Spinal cord (tissue), 10 donors: ENCODE measurements around the gene MACROH2A2. TPM values are rescaled to one million over a fixed set of nuclear protein-coding genes. Genes with fewer than 3 reads are reported as not detected.
"Not testable (repeated sequence)": the region's sequence is repeated elsewhere in the genome, so short reads cannot be mapped to it uniquely, and the experiment has no call there.

Source experiments
- DNase-seq, 6 donors: peaks; one replicate each; pipeline versions ENCODE4 v3.0.0 to v3.0.0-alpha.2; 2013 to 2015; ENCODE audit warnings: low spot score in 6 of 6, low read depth in 4 of 6
- H3K27ac ChIP-seq: one replicate; pipeline ENCODE4 v1.5.1; 2013; ENCODE audit warnings: low read depth, low read length, control low read depth
- H3K27me3 ChIP-seq: one replicate; pipeline ENCODE4 v1.6.1; 2013; ENCODE audit warnings: low read length; ENCODE audit not compliant: control insufficient read depth, insufficient read depth
- H3K36me3 ChIP-seq: one replicate; pipeline ENCODE4 v1.6.1; 2013; ENCODE audit warnings: low read length; ENCODE audit not compliant: control insufficient read depth, insufficient read depth
- H3K4me1 ChIP-seq: one replicate; pipeline ENCODE4 v1.6.1; 2013; ENCODE audit warnings: low read length; ENCODE audit not compliant: control insufficient read depth, insufficient read depth
- H3K4me3 ChIP-seq: one replicate; pipeline ENCODE4 v1.5.1; 2013; ENCODE audit warnings: low read depth, low read length, control low read depth
- H3K9me3 ChIP-seq: one replicate; pipeline ENCODE4 v1.6.1; 2013; ENCODE audit warnings: low read length; ENCODE audit not compliant: control insufficient read depth, insufficient read depth
- WGBS: methylation state at CpG from one replicate; pipeline ENCODE4 v1.1.5; 2013; ENCODE audit warnings: missing lambda C conversion rate; ENCODE audit not compliant: insufficient coverage; 5-methylcytosine and 5-hydroxymethylcytosine counted together
- polyA plus RNA-seq, 2 donors: library from polyadenylated mRNA; unstranded; fragments of 120-200 nt; gene quantifications; one replicate each; pipeline ENCODE4 v1.2.1, GENCODE V29; 2013; ENCODE audit not compliant: insufficient read length in 2 of 2
- total RNA-seq, 2 donors: library from RNA; depleted of rRNA in 1 of 2; stranded (reverse); fragments of 120-200 nt in 1 of 2; fragments of >200 nt in 1 of 2; gene quantifications; one replicate each; pipeline versions ENCODE4 v1.2.3 to v1.2.4, GENCODE V29; 2013 to 2014
- donor health status: healthy.

Gene MACROH2A2
- total and polyA plus RNA-seq, 4 donors, result 22.9 to 84.2 (median 64.9) TPM

DNA sequence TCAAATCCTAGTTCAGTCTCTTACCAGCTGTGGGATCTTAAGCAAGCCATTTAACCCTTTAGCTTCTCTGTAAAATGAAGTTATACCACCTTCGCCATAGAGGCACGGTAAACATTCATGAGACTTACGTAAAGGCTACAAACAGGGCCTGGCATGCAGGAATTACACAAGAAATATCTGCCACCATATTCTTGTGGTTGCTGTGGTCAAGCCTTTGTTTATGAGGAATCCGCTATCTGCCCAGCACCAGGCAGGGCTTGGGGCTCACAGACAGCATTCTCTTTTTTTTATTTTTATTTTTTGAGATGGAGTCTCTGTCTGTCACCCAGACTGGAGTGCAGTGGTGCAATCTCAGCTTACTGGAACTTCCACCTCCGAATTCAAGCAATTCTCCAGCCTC lies 70.1 kb downstream of the MACROH2A2 start:
- 100% methylated on average over 1 of the region's 5 CpGs for WGBS
- H3K36me3 ChIP-seq, result peaks cover 13% of the 10 kb centered on the region
- no peak overlapping the region for H3K4me3 ChIP-seq
- H3K27ac ChIP-seq, result no peak overlapping the region
- H3K27me3 ChIP-seq, result no peaks in the 10 kb centered on the region
- no peak for DNase-seq
- H3K9me3 ChIP-seq, result no peaks in the 10 kb centered on the region
- no peaks in the 10 kb centered on the region for H3K4me1 ChIP-seq

DNA sequence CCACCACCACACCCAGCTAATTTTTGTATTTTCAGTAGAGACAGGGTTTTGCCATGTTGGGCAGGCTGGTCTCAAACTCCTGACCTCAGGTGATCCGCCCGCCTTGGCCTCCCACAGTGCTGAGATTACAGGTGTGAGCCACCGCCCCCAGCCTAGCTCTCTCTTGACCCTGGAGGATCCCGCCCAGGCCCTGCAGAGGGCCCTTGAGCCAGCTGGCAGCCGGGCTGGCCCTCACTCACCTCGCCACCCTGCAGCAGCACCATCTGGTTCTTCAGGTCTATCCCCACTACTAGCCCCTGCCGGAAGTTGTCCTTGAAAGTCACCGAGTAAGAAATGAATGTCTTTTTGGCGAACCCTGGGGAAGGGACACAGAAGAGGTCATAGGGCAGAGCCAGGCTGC lies 70.5 kb downstream of the MACROH2A2 start:
- DNase-seq, H3K4me3 ChIP-seq, H3K4me1 ChIP-seq, H3K9me3 ChIP-seq, H3K27ac ChIP-seq, H3K27me3 ChIP-seq: not testable (repeated sequence)
- H3K36me3 ChIP-seq, result peaks cover 13% of the 10 kb centered on the region
- WGBS, result 92% methylated on average over 9 of the region's 9 CpGs

DNA sequence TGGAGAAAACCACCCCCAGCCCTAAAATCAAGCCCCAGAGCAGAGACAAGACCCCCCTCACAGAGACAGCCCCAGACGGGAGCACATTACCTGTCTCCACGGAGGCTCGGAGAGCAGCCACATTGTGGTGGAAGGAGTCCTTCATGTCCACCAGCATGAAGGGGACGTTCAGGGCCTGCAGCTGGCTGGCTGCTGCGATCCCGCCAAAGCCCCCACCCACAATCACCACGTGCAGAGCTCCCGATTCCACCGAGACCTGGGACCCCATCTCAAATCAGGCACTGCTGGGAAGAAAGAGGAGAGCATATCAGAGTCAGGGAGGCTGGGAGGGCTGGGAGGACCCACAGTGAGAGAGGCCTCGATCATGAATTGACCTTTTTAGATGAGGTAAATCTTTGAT lies 71.2 kb downstream of the MACROH2A2 start:
- 60% methylated on average over 1 of the region's 10 CpGs for WGBS

DNA sequence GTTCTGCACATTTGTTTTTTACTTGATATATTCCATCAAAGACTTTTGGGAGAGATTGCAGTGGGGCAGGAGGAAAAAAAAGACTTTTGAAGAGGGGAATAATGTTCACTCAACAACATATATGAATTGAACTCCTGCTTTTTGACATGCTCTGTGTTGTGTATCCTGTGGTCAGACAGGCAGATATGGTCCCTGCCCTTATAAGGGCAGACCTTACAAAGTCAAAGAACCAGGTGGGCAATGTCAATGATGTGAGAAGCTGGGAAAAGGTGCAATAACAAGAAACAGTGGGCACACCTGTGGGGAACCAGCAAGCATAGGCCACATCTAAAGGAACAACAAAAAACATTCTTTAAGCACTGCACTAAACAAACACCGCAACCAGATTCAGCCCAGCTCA lies 71.8 kb downstream of the MACROH2A2 start:
- Histone ChIP-seq H3K4me3 (no peak overlapping the region), H3K9me3 (no peaks in the 10 kb centered on the region), H3K27me3 (no peaks in the 10 kb centered on the region), H3K4me1 (no peaks in the 10 kb centered on the region), H3K27ac (no peak overlapping the region), H3K36me3 (peaks cover 13% of the 10 kb centered on the region)
- WGBS, result 100% methylated on average over 1 of the region's 1 CpG
- no peak for DNase-seq

More for the DNA sequence above, 71.2 kb downstream of the MACROH2A2 start:
- Histone ChIP-seq H3K4me1 (no peaks in the 10 kb centered on the region), H3K9me3 (no peaks in the 10 kb centered on the region), H3K4me3 (no peak overlapping the region), H3K27ac (no peak overlapping the region), H3K27me3 (no peaks in the 10 kb centered on the region), H3K36me3 (peaks cover 13% of the 10 kb centered on the region)
- no peak for DNase-seq

DNA sequence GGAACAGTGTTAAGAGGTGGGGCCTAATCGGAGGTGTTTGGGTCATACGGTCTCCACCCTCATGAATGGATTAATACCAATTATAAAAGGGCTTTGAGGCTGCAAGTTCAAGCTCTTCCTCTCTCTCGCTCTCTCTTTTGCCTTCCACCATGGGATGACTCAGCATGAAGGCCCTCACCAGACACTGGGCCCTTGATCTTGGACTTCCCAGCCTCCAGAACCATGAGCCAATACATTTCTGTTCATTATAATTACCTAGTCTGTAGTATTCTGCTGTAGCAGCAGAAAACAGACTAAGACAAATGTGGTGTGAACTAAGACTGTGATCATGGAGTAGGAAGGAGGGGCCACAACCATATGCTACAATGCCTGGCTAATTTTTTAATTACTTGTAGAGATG lies 72.3 kb downstream of the MACROH2A2 start:
- WGBS, result no CpG with 5 or more reads among the region's 3 CpGs
- no peak overlapping the region for H3K27ac ChIP-seq
- peaks cover 9% of the 10 kb centered on the region for H3K36me3 ChIP-seq
- H3K4me3 ChIP-seq, result no peak overlapping the region
- no peaks in the 10 kb centered on the region for H3K9me3 ChIP-seq
- DNase-seq, result no peak
- H3K27me3 ChIP-seq, result no peaks in the 10 kb centered on the region
- H3K4me1 ChIP-seq, result no peaks in the 10 kb centered on the region

DNA sequence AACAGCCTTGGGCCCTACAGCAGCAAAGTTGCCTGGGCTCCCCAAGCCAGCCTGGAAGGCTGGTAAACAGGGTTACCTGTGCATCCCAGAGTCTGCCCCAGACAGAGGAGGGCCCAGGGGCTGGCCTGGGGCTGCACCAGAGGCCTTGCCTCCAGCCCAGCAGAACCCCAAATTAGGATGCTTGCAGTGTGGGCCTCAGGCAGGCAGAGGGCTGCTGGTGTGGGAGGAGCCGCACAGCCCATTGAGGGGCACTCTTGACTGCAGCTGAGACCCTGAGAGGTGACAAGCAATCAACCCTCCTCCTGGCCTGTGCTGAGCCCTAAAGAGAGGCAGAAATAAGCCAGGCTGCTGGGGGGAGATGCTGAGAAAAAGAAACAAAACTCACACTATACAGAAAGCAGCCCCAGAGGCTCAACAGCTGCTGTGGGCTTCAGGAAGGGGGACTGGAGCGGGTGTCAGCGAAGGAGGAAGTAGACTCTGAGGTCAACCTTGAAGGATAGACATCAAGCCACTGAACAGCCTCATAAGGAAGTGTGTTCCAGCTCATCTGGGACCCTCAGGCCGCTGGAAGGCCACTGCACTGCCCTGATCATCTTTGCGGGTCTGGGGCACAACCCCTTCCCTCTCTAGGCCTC lies 73.4 kb downstream of the MACROH2A2 start:
- DNase-seq, result no peak
- Histone ChIP-seq H3K4me3 (no peak overlapping the region), H3K27ac (no peak overlapping the region), H3K27me3 (no peaks in the 10 kb centered on the region), H3K4me1 (no peaks in the 10 kb centered on the region), H3K9me3 (no peaks in the 10 kb centered on the region), H3K36me3 (peaks cover 3% of the 10 kb centered on the region)
- 74% methylated on average over 3 of the region's 5 CpGs for WGBS

DNA sequence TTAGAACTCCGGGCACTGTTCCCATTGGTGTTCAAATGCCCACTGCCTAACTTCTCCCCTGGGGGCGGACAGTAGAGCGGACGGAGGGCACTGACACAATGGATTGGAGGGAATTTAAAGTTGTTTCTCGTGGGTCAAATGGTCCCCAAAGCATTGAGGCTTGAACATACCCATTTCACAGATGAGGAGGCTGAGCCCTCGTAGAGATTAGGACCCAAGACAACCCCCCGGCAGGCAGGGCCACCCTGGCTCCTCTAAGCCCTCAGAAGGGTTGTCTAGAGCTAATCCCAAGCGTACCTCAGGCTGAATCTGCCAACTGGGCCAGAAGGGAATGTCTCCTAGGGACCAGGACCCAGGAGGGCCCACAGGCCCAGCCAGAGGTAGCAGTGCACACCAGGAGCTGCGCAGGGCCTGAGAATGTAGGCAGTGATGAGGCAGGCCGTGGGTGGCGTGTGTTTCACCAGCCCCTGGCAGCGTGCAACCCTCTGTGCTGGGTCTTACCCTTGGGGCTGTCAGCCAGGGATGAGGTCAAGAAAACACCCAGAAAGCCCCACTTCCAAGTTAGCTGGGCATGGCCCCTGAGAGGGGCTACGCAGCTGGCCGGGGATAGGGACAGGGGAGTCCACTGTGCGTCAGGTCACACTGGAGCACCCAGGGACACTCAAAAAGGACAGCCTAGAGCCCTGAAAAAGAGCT lies 74.2 kb downstream of the MACROH2A2 start:
- Histone ChIP-seq H3K4me1 (peaks cover 6% of the 10 kb centered on the region), H3K27me3 (peaks cover under 1% of the 10 kb centered on the region), H3K27ac (no peak overlapping the region), H3K4me3 (no peak overlapping the region), H3K9me3 (no peaks in the 10 kb centered on the region), H3K36me3 (no peaks in the 10 kb centered on the region)
- 96% methylated on average over 12 of the region's 15 CpGs for WGBS
- no peak for DNase-seq

DNA sequence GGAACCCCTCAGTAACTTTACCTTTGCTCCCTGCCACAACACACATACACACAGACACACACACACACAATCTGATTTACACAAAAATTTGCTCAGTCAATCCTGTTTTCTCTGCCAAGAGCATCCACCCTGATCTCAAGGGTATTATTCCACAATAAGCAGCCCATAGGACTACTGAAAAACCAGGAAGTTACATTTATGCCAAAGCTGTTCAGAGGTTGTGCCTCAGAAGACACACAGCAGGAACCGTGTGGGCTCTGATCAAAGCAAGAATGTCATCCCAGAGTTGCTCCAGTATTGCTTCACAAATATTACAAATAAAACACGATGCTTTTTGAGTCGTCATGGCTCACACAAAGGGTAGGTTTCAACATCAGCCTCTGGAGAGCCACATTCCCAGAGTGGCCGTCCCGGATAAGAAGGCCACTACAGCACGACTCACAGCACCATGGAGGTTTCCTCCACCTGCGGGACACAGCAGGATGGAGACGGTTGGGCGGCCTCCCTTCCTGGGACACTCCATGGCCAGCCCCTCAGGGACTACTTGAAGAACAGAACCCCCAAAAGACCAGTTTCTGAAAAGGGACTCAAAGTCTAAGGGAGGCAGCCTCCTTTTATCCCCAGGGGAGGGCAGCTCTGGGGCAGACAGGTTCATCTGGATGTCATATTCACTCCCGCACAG lies 78.4 kb downstream of the MACROH2A2 start:
- Histone ChIP-seq H3K9me3 (no peaks in the 10 kb centered on the region), H3K4me1 (peaks cover 21% of the 10 kb centered on the region), H3K4me3 (no peak overlapping the region), H3K36me3 (no peaks in the 10 kb centered on the region), H3K27ac (no peak overlapping the region), H3K27me3 (peaks cover 5% of the 10 kb centered on the region)
- 82% methylated on average over 10 of the region's 10 CpGs for WGBS
- DNase-seq, result no peak

DNA sequence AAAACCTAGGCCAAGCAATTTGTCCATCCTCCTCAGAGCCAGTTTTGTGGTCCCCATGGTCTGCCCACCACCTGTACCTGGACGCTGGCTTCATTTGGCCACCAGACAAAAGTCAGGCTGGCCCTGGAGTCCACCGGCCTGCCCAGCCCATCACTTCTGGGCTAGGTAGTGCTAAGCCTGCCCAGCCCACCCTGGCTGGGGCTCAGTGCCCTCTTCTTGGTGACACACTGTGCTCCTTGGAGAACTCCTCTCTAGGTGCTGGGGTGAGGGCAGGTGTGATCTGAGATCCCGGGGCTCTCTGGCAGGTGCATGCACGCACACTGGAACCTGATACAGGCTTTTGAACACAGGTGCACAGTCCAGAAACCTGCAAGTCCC lies 78.9 kb downstream of the MACROH2A2 start:
- no peak for DNase-seq
- 100% methylated on average over 3 of the region's 4 CpGs for WGBS
- Histone ChIP-seq H3K27me3 (peaks cover 5% of the 10 kb centered on the region), H3K4me1 (peaks cover 21% of the 10 kb centered on the region), H3K4me3 (no peak overlapping the region), H3K27ac (no peak overlapping the region), H3K36me3 (no peaks in the 10 kb centered on the region), H3K9me3 (no peaks in the 10 kb centered on the region)
